SHP77 treated with DMSO at 0.1 percent for 48 hours (cell line): Measurements from ENCODE around the gene MYO1E.

Experiments
- DNase-seq: peaks from one replicate; lab custom pipeline; 2025; lab: John Stamatoyannopoulos, UW

Gene MYO1E

DNA sequence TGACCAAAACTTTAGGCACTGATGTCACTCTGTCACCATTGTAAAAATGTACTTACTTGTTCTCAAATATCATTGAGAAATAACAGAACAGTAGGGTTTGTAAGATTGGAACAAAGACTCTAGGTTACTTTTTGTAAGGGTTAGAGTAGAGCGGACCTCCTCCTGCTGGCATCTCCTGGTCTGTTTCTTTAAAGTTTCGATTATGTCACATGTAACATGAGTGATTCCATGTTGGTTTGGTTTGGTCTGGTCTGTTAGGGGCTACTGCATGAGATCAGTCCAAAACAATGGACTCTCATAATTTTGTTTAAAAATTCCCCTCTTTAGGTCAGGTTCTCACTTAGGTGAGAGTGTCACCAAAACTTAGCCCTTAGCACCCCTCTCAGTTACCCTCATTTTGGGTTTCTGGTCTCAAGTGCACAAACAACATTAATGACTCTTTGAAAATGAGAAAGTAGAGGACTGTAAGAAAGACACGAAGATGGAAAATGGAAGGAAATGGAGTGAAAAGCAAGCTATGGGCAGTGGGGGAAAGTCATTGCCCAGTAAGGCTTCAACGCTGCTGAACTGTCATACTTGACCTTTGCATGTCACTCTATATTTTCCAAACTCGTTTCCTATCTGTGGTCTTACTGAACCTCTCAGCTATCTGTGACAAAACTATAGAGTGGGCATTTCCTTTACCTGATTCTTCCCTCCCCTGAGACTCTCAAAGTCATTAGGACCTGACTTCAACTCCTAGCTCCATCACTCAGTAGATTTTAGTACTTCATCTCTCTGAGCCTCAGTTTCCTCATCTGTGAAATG is 113.3 kb downstream of the MYO1E start:
- DNase-seq, result no peak

DNA sequence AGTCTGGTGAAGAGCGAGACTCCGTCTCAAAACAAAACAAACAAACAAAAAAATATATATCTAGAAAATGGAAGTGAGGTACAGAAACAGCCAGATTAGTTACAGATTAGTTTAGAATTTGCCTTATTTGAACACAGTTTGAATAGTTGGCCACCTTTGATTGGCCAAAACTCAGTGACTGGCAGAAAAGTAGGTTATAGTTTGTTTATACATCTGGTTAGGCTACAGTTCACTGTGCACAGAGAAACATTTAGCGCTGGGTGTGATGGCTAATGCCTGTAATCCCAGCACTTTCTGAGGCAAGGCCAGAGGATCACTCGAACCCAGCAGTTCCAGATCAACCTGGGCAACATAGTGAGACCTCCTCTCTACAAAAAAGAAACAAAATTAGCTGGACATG is 114.4 kb downstream of the MYO1E start:
- no peak for DNase-seq

DNA sequence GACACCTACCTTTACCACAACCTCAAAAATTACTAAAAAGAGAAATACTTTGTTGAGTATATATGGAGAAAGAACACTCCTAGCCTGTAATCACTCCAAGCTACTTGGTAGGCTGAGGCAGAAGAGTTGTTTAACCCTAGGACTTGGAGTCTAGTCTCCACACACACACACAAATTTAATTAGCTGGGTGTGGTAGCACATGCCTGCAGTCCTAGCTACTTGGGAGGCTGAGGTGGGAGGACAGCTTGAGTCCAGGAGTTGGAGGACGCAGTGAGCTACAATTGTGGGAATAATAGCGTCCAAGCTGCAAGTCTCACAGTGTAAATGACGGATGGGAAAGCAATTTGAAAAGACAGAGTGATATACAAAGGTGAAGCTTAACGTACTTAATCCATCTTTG is 115.5 kb downstream of the MYO1E start:
- DNase-seq, result no peak

DNA sequence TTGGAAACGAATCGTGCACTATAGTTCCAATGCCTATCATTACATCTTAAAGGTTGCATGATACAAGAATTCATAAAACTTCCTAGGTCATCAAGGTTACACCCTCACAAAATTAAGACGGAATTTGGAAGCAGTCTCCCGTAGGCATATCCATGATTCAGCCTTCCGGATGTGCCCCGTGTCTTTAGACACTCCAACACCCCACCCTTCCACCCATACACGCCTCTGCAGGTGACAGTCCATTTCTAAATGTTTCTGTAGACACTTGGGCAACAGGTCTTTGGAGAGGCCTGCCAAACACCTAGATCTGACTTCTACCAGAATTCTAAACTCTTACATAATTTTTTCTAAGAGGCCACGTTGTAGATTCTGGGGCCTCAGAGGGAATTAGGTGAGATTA is 116.2 kb downstream of the MYO1E start:
- DNase-seq, result no peak

- DNase-seq, result no peak
Measured at GRCh38 chr15:59255680-59256336, 116.9 kb downstream of the MYO1E start.

DNA sequence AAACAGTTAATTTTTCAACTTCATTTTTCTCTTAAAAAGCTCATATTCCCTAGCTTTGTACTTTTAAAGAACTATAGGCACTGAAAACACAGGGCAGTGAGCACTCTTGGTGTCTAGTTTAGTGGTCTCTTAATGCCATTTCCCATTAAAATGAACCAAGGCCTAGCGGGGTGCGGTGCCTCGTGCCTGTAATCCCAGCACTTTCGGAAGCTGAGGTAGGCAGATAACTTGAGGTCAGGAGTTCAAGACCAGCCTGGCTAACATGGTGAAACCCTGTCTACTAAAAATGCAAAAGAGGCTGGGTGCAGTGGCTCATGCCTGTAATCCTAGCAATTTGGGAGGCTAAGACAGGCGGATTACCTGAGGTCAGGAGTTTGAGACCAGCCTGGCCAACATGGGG is 120.5 kb downstream of the MYO1E start:
- no peak for DNase-seq

DNA sequence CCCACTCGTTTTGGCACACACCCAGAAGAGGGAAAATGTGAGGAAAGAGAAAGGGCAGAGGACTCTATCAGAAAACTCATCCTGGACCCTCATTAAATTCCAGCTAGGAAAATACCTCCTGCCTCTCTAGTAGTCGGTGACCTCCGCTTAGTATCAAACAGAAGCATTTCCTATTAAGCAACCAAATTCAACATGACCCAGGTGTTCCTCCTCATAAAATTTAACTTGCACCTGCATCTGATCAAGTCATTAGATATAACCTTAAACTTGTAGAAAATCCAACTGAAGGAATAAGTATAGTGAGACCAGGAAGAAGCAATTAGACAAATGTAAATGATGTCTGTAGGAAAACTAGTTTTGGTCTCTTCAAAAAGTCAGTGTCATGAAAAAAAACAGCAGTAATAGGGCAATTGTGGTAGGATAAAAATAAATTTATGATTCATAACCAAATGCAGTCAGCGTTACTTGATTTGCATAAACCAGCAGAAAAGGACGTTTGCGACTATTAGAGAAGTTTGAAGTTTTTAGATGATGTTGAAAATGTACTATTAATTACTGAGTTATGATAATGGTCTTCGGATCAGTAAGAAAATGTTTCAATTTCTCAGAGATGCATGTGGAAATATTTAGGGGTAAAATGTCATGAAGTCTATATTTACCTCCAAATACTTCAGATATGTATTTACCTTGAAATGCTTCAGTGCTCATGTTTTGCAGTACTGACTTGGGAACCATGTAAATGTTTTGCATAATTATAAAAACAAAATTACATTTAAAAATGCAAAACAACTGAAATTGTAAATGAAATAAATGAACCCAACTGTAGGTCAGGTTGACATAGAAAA is 121.4 kb downstream of the MYO1E start:
- no peak for DNase-seq

DNA sequence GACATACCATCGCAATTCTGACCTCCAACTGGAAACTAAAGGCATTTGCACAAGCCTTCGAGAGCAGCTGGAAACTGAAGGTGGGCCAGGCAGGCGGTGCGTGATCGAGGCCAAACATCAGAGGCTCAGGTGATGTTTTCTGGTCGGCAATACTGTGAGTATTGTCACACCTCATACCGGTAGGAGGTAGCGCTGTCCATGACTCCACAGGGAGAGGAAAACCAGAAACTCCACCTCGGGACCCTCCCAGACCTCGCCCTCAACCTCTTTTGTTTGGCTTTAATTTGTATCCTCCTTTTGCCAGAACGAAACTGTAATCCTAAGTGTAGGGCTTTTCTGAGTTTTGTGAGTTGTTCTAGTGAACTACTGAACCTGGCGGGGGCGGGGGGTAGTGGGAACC is 122.4 kb downstream of the MYO1E start:
- DNase-seq, result no peak

DNA sequence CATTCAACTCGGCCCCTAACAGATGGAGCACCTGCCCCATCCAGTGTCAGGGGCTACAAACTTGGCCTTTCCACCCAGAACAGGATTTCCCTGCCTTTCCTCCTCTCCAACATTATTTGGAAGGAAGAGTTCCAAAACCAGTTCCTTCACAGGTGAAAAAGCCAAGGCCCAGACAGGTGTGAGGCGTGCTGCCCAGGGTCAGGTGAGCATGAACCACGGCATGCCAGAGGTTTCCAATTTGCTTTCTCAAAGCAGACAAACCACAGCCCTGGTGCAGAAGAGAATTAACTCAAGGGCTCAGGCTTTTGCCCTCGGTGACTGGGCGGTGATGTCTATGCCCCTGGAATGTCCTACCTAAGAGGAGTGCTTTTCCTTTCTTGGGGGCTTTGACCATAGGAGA is 122.9 kb downstream of the MYO1E start:
- DNase-seq, result no peak

- DNase-seq, result peak; percentile 16
Measured at GRCh38 chr15:59247364-59247763, 125.3 kb downstream of the MYO1E start.

DNA sequence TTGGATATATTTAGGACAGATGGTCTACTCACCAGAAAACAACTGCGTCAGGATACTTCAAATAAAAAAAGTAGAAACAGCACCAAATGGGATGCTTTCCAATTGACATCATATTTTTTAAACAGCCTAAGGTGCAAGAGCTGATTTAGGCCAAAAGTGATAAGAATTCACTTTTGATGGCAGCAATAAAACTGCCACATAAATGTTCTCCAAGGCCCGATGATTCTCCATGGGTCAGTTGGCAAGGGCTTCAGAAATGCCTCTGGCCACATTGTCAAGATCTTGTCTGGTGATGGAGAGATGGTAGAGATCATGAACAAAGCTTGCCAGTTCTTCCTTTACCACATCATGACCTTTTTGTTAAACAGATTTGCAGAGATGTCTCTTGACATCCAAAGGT is 127.1 kb downstream of the MYO1E start:
- DNase-seq, result no peak

DNA sequence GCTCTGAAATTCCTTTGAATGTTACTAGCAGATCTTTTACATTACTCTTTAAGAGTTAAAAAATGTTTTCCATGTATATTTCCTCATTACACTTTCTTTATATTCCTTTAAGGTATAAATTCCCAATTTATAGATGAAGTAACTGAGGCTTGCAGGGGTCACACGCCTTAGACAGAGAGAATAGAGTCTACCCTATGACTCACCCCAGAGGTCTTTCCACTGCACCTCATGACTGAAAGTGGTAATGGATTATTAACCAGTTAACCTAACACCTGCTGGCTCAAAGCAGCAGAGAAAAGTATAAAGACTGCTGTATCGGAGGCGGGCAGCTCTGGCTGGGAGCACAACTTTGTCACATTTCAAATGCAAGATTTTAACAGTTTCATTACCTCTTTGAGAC is 128.3 kb downstream of the MYO1E start:
- no peak for DNase-seq

- no peak for DNase-seq
Measured at GRCh38 chr15:59243622-59244021, 129.0 kb downstream of the MYO1E start.

DNA sequence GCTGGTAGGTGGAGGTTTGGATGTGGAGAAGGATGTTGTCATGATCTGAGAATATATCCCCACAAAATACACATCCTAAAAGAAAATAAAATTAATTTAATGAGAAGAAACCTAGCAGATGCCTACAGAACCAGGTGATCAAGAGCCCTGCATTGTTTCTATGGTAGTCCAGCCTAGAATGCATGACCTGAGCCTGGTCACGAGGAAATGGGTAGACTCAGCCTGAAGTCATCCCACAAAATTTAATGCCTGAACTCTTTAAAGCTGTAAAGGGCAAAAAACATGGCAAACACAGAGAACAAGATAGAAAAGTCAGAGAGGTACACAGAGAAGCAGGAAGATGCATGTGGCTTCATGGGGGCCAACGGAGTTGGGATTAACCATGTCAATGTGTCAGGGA is 130.0 kb downstream of the MYO1E start:
- DNase-seq, result no peak

GRCh38 chr15:59240036-59240435 is 132.6 kb downstream of the MYO1E start:
- no peak for DNase-seq

DNA sequence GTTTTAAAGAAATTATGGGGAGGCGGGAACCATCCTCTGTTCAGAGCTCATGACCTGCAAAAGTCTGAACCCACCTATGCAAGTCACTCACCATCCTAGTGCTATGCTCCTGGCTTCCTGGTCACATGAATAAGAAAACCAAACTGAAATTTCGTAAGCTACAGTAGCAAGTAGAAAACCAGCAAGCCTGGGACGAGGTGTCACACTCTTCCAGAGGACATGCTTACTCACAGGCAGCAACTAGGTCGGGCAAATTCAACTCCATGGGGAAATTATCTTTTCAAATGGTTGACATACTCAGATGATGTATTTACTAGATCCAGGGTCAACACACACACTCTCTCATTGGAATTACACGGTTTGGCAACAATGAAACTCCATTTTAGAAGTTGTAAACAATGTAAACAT is 134.7 kb downstream of the MYO1E start:
- no peak for DNase-seq

GRCh38 chr15:59237119-59237855 is 135.4 kb downstream of the MYO1E start:
- DNase-seq, result no peak

DNA sequence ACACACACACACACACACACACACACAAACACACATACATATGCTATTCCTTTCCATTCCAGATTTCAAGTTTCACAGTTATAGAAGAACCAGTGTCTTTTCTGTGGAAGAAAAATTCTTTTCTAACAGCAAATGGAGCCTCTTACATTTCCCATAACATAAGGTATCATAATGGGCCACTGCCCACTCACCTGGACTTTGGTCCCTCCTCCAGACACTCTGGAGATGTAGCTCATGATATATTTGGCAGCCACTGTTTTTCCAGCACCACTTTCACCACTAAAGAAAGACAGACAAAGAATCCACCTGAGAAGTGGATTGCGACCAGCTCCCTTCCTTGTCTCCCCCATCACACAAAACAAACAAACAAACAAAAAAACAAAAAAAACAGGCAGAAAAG is 136.3 kb downstream of the MYO1E start:
- DNase-seq, result no peak

DNA sequence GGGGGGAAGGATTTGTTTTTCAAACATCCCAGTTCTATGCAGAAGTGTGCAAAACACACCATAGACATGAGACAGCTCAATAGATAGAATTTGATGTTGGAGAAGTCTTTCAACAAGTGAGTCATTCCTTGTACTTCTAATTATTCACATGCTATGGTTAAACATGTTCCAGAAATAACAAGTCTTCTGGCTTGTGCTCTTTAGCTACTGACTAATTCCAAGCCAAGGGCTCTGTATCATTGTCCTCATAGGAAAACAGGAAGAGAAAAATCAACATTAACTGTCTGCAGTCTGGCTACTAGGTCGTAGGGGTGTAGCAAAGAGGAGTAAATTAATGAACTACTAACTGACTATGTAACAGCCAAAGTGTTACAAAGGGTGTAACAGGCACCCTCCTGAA is 140.2 kb downstream of the MYO1E start:
- DNase-seq, result no peak

DNA sequence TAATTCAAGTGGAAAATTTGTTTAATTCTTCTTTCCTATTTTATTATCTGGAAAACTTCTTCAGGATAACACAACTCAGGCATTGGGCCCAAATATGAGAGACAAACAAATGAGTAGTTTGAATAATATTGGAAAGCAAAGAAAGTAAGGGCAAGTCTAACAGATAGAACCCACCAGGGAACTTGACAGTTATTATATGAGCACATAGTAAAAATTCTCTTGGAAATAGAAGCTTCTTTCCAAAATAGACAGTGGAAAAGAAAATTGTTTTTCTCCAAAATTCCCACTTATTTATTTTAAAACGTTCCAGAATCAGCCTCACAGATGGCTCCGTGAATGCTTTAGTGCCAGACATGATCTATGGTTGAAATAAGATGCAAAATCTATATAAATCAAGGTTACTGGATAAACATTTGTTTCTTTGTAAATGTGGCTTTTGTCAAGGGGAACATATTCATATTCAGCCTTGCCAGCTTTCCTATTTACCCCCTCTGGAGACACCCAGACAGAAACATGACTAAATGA is 142.1 kb downstream of the MYO1E start:
- DNase-seq, result no peak

DNA sequence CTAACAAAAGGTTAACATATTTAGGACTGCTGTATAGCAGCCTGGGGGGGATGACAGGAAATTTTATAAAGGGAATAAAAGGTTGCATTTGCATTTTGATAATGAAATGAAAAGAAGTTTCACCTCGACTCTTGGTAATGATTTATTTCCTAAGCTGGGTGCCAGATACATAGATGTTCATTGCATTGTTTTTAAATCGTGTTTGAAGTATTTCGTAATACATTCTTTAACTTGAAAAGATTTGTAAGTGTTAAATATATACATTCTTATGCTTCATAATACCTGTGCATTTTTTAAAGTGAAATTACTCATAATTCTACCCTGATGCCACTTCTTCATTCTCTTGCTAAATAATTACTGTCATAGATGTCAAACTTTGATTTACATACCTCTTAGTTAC is 143.2 kb downstream of the MYO1E start:
- DNase-seq, result no peak

- no peak for DNase-seq
Measured at GRCh38 chr15:59229015-59229414, 143.7 kb downstream of the MYO1E start.
